Measurements from ENCODE around the gene SCG5.

SCG5 gene

GRCh38 chr15:32659340-32660155 is 18.0 kb downstream of the SCG5 start:
- DNase-seq: peak; percentile 96

- DNase-seq: no peak
These were observed 22.2 kb downstream of the SCG5 start for GRCh38 chr15:32663671-32664070.

- DNase-seq: peak; percentile 50
These were observed 23.3 kb downstream of the SCG5 start for GRCh38 chr15:32664796-32665195.

GRCh38 chr15:32667321-32667720 is 25.8 kb downstream of the SCG5 start:
- DNase-seq: no peak

- peak; percentile 53 for DNase-seq
These were observed 27.4 kb downstream of the SCG5 start for GRCh38 chr15:32668942-32669341.

GRCh38 chr15:32669896-32670611 is 28.5 kb downstream of the SCG5 start:
- DNase-seq: peak; percentile 94

GRCh38 chr15:32670623-32671022 is 29.1 kb downstream of the SCG5 start:
- no peak for DNase-seq

- peak; percentile 94 for DNase-seq
These were observed 30.1 kb downstream of the SCG5 start for GRCh38 chr15:32671339-32672325.

GRCh38 chr15:32674681-32675080 is 33.2 kb downstream of the SCG5 start:
- DNase-seq: no peak

GRCh38 chr15:32675466-32675865 is 34.0 kb downstream of the SCG5 start:
- DNase-seq: no peak

- no peak for DNase-seq
These were observed 34.7 kb downstream of the SCG5 start for GRCh38 chr15:32676169-32676568.

GRCh38 chr15:32677238-32677750 is 35.8 kb downstream of the SCG5 start:
- DNase-seq: peak; percentile 75

GRCh38 chr15:32679298-32679690 is 37.8 kb downstream of the SCG5 start:
- DNase-seq: peak; percentile 30

- DNase-seq: peak; percentile 96
These were observed 41.1 kb downstream of the SCG5 start for GRCh38 chr15:32682569-32682968.

- no peak for DNase-seq
These were observed 41.6 kb downstream of the SCG5 start for GRCh38 chr15:32682977-32683630.

- DNase-seq: peak; percentile 94
These were observed 42.5 kb downstream of the SCG5 start for GRCh38 chr15:32683906-32684584.

- peak; percentile 80 for DNase-seq
These were observed 44.1 kb downstream of the SCG5 start for GRCh38 chr15:32685576-32685975.

GRCh38 chr15:32687556-32687955 is 46.0 kb downstream of the SCG5 start:
- DNase-seq: peak; percentile 75

- DNase-seq: peak; percentile 64
These were observed 46.7 kb downstream of the SCG5 start for GRCh38 chr15:32688151-32688639.

GRCh38 chr15:32690941-32691688 is 49.6 kb downstream of the SCG5 start:
- peak; percentile 39 for DNase-seq

Measured in fibroblast of skin of scalp (primary cell).